Peyer's patch (tissue), 4 donors: ENCODE measurements around the gene GREM2.

Experiments
- POLR2A ChIP-seq, 2 donors: fragments of 450-650 bp; IDR thresholded peaks; one replicate each; pipeline ENCODE4 v1.5.1; 2017; ENCODE audit warnings: antibody characterized with exemption in 2 of 2, mild to moderate bottlenecking in 2 of 2, moderate library complexity in 2 of 2
- TF ChIP-seq, protein P1 (sequence below), 6 experiments: fragments of 450-650 bp in 4 of 6; fragments of 200-600 bp in 2 of 6; sonication (generic) in 1 of 6; IDR thresholded peaks; one replicate each; pipeline ENCODE4 v1.5.1; 2017 to 2019; ENCODE audit warnings: antibody characterized with exemption in 6 of 6, mild to moderate bottlenecking in 3 of 6, moderate library complexity in 1 of 6

DNA sequence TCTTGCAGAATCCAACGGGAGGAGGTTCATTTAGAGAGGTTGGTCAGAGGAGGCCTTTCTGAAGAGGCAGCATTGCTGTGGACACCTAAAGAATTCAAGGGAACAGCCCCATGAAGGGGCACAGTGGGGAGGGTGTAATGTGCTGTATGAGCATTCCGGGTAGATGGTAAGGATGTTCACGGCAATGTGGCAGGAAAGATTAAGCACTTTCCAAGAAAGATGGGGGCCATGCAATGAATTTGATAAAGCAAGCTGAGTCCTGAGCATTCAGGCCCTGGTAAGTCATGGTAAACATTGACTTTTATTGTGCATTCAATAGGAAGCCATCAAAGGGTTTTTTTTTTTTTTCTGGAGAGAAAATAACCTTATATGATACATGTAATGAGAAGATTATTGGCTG, 166.6 kb downstream of the GREM2 start:
- TF ChIP-seq, protein P1, sequence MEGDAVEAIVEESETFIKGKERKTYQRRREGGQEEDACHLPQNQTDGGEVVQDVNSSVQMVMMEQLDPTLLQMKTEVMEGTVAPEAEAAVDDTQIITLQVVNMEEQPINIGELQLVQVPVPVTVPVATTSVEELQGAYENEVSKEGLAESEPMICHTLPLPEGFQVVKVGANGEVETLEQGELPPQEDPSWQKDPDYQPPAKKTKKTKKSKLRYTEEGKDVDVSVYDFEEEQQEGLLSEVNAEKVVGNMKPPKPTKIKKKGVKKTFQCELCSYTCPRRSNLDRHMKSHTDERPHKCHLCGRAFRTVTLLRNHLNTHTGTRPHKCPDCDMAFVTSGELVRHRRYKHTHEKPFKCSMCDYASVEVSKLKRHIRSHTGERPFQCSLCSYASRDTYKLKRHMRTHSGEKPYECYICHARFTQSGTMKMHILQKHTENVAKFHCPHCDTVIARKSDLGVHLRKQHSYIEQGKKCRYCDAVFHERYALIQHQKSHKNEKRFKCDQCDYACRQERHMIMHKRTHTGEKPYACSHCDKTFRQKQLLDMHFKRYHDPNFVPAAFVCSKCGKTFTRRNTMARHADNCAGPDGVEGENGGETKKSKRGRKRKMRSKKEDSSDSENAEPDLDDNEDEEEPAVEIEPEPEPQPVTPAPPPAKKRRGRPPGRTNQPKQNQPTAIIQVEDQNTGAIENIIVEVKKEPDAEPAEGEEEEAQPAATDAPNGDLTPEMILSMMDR (IDR thresholded peaks at IDR 0.05): no peak
- TF ChIP-seq POLR2A (IDR thresholded peaks at IDR 0.05): no peak
